Natural killer cell treated with Interleukin-12 subunit alpha and Interleukin-12 subunit beta and Interleukin-15 and Interleukin-18, amount 100 ng/mL, for 72 hours (primary cell): ENCODE data around the gene CYTL1. TPM values are rescaled to one million over a fixed set of nuclear protein-coding genes. Genes with fewer than 3 reads are reported as not detected.
"Not testable (repeated sequence)": the region's sequence is repeated elsewhere in the genome, so short reads cannot be mapped to it uniquely, and the experiment has no call there.

ENCODE experiments used
- ATAC-seq, 2 donors: fragments of 150-1000 bp; cut with Tn5 transposase in 1 of 2; sonication (Bioruptor Pico), chemical (Tn5 transposase) in 1 of 2; 2 replicates each; pipeline ENCODE4 v1.10.0; 2021
- DNase-seq: peaks from one replicate; pipeline ENCODE4 v3.0.0; 2022; ENCODE audit warnings: low spot score
- H3K27ac Mint-ChIP-seq, 2 donors: 1 replicate in 1 of 2; 2 replicates in 1 of 2; pipeline ENCODE4 v1.8.0; 2022; ENCODE audit warnings: mixed read lengths in 2 of 2, mild to moderate bottlenecking in 1 of 2, moderate library complexity in 1 of 2
- H3K27me3 Mint-ChIP-seq, 2 donors: 1 replicate in 1 of 2; 2 replicates in 1 of 2; pipeline ENCODE4 v1.8.0; 2022; ENCODE audit warnings: mixed read lengths in 2 of 2
- H3K36me3 Mint-ChIP-seq: one replicate; pipeline ENCODE4 v1.8.0; 2022; ENCODE audit warnings: mixed read lengths
- H3K4me1 Mint-ChIP-seq, 2 donors: 1 replicate in 1 of 2; 2 replicates in 1 of 2; pipeline ENCODE4 v1.8.0; 2022; ENCODE audit warnings: low read depth in 2 of 2, mixed read lengths in 2 of 2, mild to moderate bottlenecking in 1 of 2
- H3K4me3 Mint-ChIP-seq: one replicate; pipeline ENCODE4 v1.8.0; 2022; ENCODE audit warnings: mixed read lengths
- H3K9me3 Mint-ChIP-seq: 2 replicates; pipeline ENCODE4 v1.8.0; 2022; ENCODE audit warnings: mixed read lengths
- total RNA-seq, 2 donors: library from RNA; stranded (reverse); gene quantifications; one replicate each; pipeline ENCODE4 v1.2.3, GENCODE V29; 2022

The CYTL1 gene
- total RNA-seq, 2 donors from 2014 or later = not detected

GRCh38 chr4:5004496-5004895 lies 14.8 kb downstream of the CYTL1 start:
- ATAC-seq (no peak), DNase-seq (no peak)
- H3K9me3 Mint-ChIP-seq = no peaks in the 10 kb centered on the region
- H3K4me1 Mint-ChIP-seq = no peaks in the 10 kb centered on the region
- H3K36me3 Mint-ChIP-seq = no peaks in the 10 kb centered on the region
- no peak overlapping the region for H3K4me3 Mint-ChIP-seq
- no peak overlapping the region for H3K27ac Mint-ChIP-seq
- H3K27me3 Mint-ChIP-seq = peaks cover 44 to 56% of the 10 kb centered on the region in 2 donors

- Mint-ChIP-seq H3K27ac (no peak overlapping the region), H3K4me3 (no peak overlapping the region), H3K27me3 (peaks cover 46 to 56% of the 10 kb centered on the region in 2 donors), H3K36me3 (no peaks in the 10 kb centered on the region), H3K9me3 (no peaks in the 10 kb centered on the region), H3K4me1 (no peaks in the 10 kb centered on the region)
- ATAC-seq = no peak
- DNase-seq = no peak
Observed at GRCh38 chr4:5003918-5004317, 15.3 kb downstream of the CYTL1 start.

GRCh38 chr4:5003372-5003857 lies 15.8 kb downstream of the CYTL1 start:
- Mint-ChIP-seq H3K9me3 (no peaks in the 10 kb centered on the region), H3K36me3 (no peaks in the 10 kb centered on the region), H3K27ac (no peak overlapping the region), H3K4me1 (no peaks in the 10 kb centered on the region), H3K27me3 (peaks cover 47 to 53% of the 10 kb centered on the region in 2 donors), H3K4me3 (no peak overlapping the region)
- DNase-seq = no peak
- ATAC-seq = no peak

GRCh38 chr4:5001641-5002040 lies 17.6 kb downstream of the CYTL1 start:
- H3K36me3 Mint-ChIP-seq = not testable (repeated sequence)

GRCh38 chr4:4996935-4997334 lies 22.3 kb downstream of the CYTL1 start:
- H3K9me3 Mint-ChIP-seq, DNase-seq, H3K27ac Mint-ChIP-seq, H3K4me1 Mint-ChIP-seq, H3K36me3 Mint-ChIP-seq, H3K4me3 Mint-ChIP-seq, ATAC-seq: not testable (repeated sequence)
- peaks cover 26 to 28% of the 10 kb centered on the region in 2 donors for H3K27me3 Mint-ChIP-seq

More at GRCh38 chr4:5001641-5002040, 17.6 kb downstream of the CYTL1 start:
- H3K27me3 Mint-ChIP-seq = peaks cover 40 to 49% of the 10 kb centered on the region in 2 donors
- not testable (repeated sequence) for H3K4me3 Mint-ChIP-seq, H3K9me3 Mint-ChIP-seq, H3K27ac Mint-ChIP-seq, DNase-seq, H3K4me1 Mint-ChIP-seq, ATAC-seq

GRCh38 chr4:4995908-4996265 lies 23.4 kb downstream of the CYTL1 start:
- no peak for ATAC-seq
- H3K36me3 Mint-ChIP-seq = no peaks in the 10 kb centered on the region
- DNase-seq = no peak
- H3K9me3 Mint-ChIP-seq = no peaks in the 10 kb centered on the region
- no peak overlapping the region for H3K4me3 Mint-ChIP-seq
- H3K4me1 Mint-ChIP-seq = peaks cover 8 to 13% of the 10 kb centered on the region in 2 donors
- H3K27me3 Mint-ChIP-seq = peaks cover 23 to 24% of the 10 kb centered on the region in 2 donors
- H3K27ac Mint-ChIP-seq = no peak overlapping the region

- Mint-ChIP-seq H3K36me3 (no peaks in the 10 kb centered on the region), H3K9me3 (no peaks in the 10 kb centered on the region), H3K27ac (no peak overlapping the region), H3K4me1 (peaks cover 8 to 16% of the 10 kb centered on the region in 2 donors), H3K4me3 (no peak overlapping the region), H3K27me3 (peaks cover 20 to 21% of the 10 kb centered on the region in 2 donors)
- ATAC-seq (peak; percentile 32 to 63), DNase-seq (peak; percentile 70)
Observed at GRCh38 chr4:4995103-4995907, 24.0 kb downstream of the CYTL1 start.

GRCh38 chr4:4994312-4995097 lies 24.8 kb downstream of the CYTL1 start:
- ATAC-seq (no peak), DNase-seq (no peak)
- Mint-ChIP-seq H3K9me3 (no peaks in the 10 kb centered on the region), H3K27ac (peak overlapping the region in 1 of 2 donors; percentile 7), H3K4me3 (no peak overlapping the region), H3K27me3 (peaks cover 15 to 16% of the 10 kb centered on the region in 2 donors), H3K4me1 (peaks cover 8 to 17% of the 10 kb centered on the region in 2 donors), H3K36me3 (no peaks in the 10 kb centered on the region)

- Mint-ChIP-seq H3K4me3 (no peak overlapping the region), H3K4me1 (peaks cover 8 to 17% of the 10 kb centered on the region in 2 donors), H3K9me3 (no peaks in the 10 kb centered on the region), H3K27ac (peak overlapping the region in 1 of 2 donors; percentile 24), H3K27me3 (peaks cover 8 to 9% of the 10 kb centered on the region in 2 donors), H3K36me3 (no peaks in the 10 kb centered on the region)
- ATAC-seq (no peak), DNase-seq (no peak)
Observed at GRCh38 chr4:4992833-4993232, 26.4 kb downstream of the CYTL1 start.

GRCh38 chr4:4991541-4992099 lies 27.6 kb downstream of the CYTL1 start:
- DNase-seq = no peak
- ATAC-seq = peak; percentile 29 to 51
- H3K4me3 Mint-ChIP-seq = peak overlapping the region; percentile 32
- H3K27ac Mint-ChIP-seq = no peak overlapping the region
- peaks cover 7 to 9% of the 10 kb centered on the region in 2 donors for H3K27me3 Mint-ChIP-seq
- H3K4me1 Mint-ChIP-seq = peaks cover 13 to 22% of the 10 kb centered on the region in 2 donors
- no peaks in the 10 kb centered on the region for H3K9me3 Mint-ChIP-seq
- no peaks in the 10 kb centered on the region for H3K36me3 Mint-ChIP-seq

- ATAC-seq = peak; percentile 80 to 85
- Mint-ChIP-seq H3K36me3 (no peaks in the 10 kb centered on the region), H3K9me3 (no peaks in the 10 kb centered on the region), H3K27ac (no peak overlapping the region), H3K27me3 (peaks cover 5 to 9% of the 10 kb centered on the region in 2 donors), H3K4me1 (peaks cover 13 to 22% of the 10 kb centered on the region in 2 donors), H3K4me3 (peak overlapping the region; percentile 32)
- DNase-seq = peak; percentile 63
Observed at GRCh38 chr4:4990857-4991540, 28.3 kb downstream of the CYTL1 start.

GRCh38 chr4:4990329-4990728 lies 28.9 kb downstream of the CYTL1 start:
- H3K4me3 Mint-ChIP-seq = no peak overlapping the region
- peaks cover 5 to 9% of the 10 kb centered on the region in 2 donors for H3K27me3 Mint-ChIP-seq
- no peaks in the 10 kb centered on the region for H3K9me3 Mint-ChIP-seq
- H3K36me3 Mint-ChIP-seq = no peaks in the 10 kb centered on the region
- peaks cover 13 to 22% of the 10 kb centered on the region in 2 donors for H3K4me1 Mint-ChIP-seq
- no peak overlapping the region for H3K27ac Mint-ChIP-seq
- no peak for ATAC-seq
- no peak for DNase-seq

GRCh38 chr4:4989083-4989622 lies 30.1 kb downstream of the CYTL1 start:
- H3K9me3 Mint-ChIP-seq = no peaks in the 10 kb centered on the region
- H3K27ac Mint-ChIP-seq = no peak overlapping the region
- H3K27me3 Mint-ChIP-seq = peaks cover 3 to 4% of the 10 kb centered on the region in 2 donors
- no peak overlapping the region for H3K4me3 Mint-ChIP-seq
- DNase-seq = no peak
- H3K4me1 Mint-ChIP-seq = peaks cover 13 to 18% of the 10 kb centered on the region in 2 donors
- no peaks in the 10 kb centered on the region for H3K36me3 Mint-ChIP-seq
- ATAC-seq = no peak
